HUES48 (cell line): Measurements from ENCODE around the gene CCNB1.
"Not testable (repeated sequence)": the region's sequence is repeated elsewhere in the genome, so short reads cannot be mapped to it uniquely, and the experiment has no call there.

Experiments
- H3K27ac ChIP-seq: one replicate; pipeline ENCODE4 v1.7.0; 2013; ENCODE audit warnings: low read depth, low read length, inconsistent platforms
- H3K27me3 ChIP-seq: 2 replicates; pipeline ENCODE4 v1.6.1; 2013; ENCODE audit warnings: mild to moderate bottlenecking, low read length; ENCODE audit not compliant: control insufficient read depth, insufficient read depth
- H3K36me3 ChIP-seq: 2 replicates; pipeline ENCODE4 v1.6.1; 2013; ENCODE audit warnings: low read length; ENCODE audit not compliant: control insufficient read depth, insufficient read depth
- H3K4me1 ChIP-seq: 2 replicates; pipeline ENCODE4 v1.6.1; 2013; ENCODE audit warnings: mild to moderate bottlenecking, low read length; ENCODE audit not compliant: control insufficient read depth, insufficient read depth
- H3K4me3 ChIP-seq: 2 replicates; pipeline ENCODE4 v1.5.1; 2013; ENCODE audit warnings: mild to moderate bottlenecking, low read depth, low read length
- H3K9ac ChIP-seq: 2 replicates; pipeline ENCODE4 v1.6.1; 2013; ENCODE audit warnings: mild to moderate bottlenecking, low read depth, low read length, moderate library complexity
- H3K9me3 ChIP-seq: 2 replicates; pipeline ENCODE4 v1.6.1; 2013; ENCODE audit warnings: low read length; ENCODE audit not compliant: control insufficient read depth, insufficient read depth

The CCNB1 gene

GRCh38 chr5:69181659-69182293 lies 14.8 kb downstream of the CCNB1 start:
- H3K36me3 ChIP-seq: peaks cover 19% of the 10 kb centered on the region
- H3K9ac ChIP-seq, H3K4me1 ChIP-seq, H3K27me3 ChIP-seq, H3K9me3 ChIP-seq, H3K4me3 ChIP-seq, H3K27ac ChIP-seq: not testable (repeated sequence)

- Histone ChIP-seq H3K36me3 (no peaks in the 10 kb centered on the region), H3K9me3 (no peaks in the 10 kb centered on the region), H3K4me3 (no peak overlapping the region), H3K27ac (no peak overlapping the region), H3K27me3 (no peaks in the 10 kb centered on the region), H3K4me1 (no peaks in the 10 kb centered on the region), H3K9ac (no peak overlapping the region)
Measured at GRCh38 chr5:69184621-69185020, 17.7 kb downstream of the CCNB1 start.

GRCh38 chr5:69187342-69187741 lies 20.4 kb downstream of the CCNB1 start:
- H3K4me3 ChIP-seq: no peak overlapping the region
- H3K36me3 ChIP-seq: peaks cover 9% of the 10 kb centered on the region
- no peak overlapping the region for H3K9ac ChIP-seq
- no peaks in the 10 kb centered on the region for H3K4me1 ChIP-seq
- H3K9me3 ChIP-seq: no peaks in the 10 kb centered on the region
- H3K27ac ChIP-seq: no peak overlapping the region
- H3K27me3 ChIP-seq: no peaks in the 10 kb centered on the region

- Histone ChIP-seq H3K36me3 (peaks cover 24% of the 10 kb centered on the region), H3K4me3 (peak overlapping the region; percentile 87), H3K4me1 (no peaks in the 10 kb centered on the region), H3K27me3 (no peaks in the 10 kb centered on the region), H3K9me3 (no peaks in the 10 kb centered on the region), H3K27ac (peak overlapping the region; percentile 99), H3K9ac (peak overlapping the region; percentile 94)
Measured at GRCh38 chr5:69188811-69189161, 21.8 kb downstream of the CCNB1 start.

- Histone ChIP-seq H3K36me3 (peaks cover 30% of the 10 kb centered on the region), H3K9me3 (no peaks in the 10 kb centered on the region), H3K27ac (peak within 1 kb of the TSS; percentile 99), H3K4me3 (peak within 1 kb of the TSS; percentile 87), H3K4me1 (no peaks in the 10 kb centered on the region), H3K27me3 (no peaks in the 10 kb centered on the region), H3K9ac (peak within 1 kb of the TSS; percentile 94)
Measured at GRCh38 chr5:69189162-69190086, 22.5 kb downstream of the CCNB1 start, which contains the start of gene CENPH. Gene CENPH (plus strand): TSS chr5:69189583. CDS start chr5:69189635, 52 bp downstream.

GRCh38 chr5:69202497-69202896 lies 35.5 kb downstream of the CCNB1 start:
- Histone ChIP-seq H3K27ac (no peak overlapping the region), H3K4me3 (no peak overlapping the region), H3K36me3 (peaks cover 77% of the 10 kb centered on the region), H3K9ac (no peak overlapping the region), H3K4me1 (no peaks in the 10 kb centered on the region), H3K9me3 (no peaks in the 10 kb centered on the region), H3K27me3 (no peaks in the 10 kb centered on the region)

DNA sequence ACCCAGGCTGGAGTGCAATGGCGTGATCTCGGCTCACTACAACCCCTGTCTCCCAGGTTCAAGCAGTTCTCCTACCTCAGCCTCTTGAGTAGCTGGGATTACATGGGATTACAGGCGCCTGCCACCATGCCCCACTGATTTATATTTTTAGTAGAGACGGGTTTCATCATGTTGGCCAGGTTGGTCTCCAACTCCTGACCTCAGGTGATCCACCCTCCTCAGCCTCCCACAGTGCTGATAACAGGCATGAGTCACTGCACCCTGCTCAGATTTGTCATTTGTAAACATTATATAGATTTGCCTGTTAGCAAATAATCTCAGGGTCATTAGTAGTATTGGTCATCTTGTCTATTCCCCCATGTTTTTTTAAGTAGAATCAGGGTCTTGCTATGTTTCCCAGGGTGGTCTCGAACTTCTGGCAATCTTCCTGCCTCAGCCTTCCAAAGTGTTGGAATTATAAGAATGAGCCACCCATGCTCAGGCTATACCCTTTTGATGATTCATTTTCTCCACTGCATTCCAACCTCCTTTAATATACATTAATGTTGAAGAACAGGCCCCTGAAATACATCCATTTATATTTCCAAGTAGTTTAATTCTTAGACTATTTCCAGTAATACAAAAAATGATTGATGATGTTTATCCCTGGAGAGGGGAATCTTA lies 39.7 kb downstream of the CCNB1 start:
- no peaks in the 10 kb centered on the region for H3K9me3 ChIP-seq
- peaks cover 83% of the 10 kb centered on the region for H3K36me3 ChIP-seq
- H3K27ac ChIP-seq: no peak overlapping the region
- no peak overlapping the region for H3K9ac ChIP-seq
- no peak overlapping the region for H3K4me3 ChIP-seq
- H3K4me1 ChIP-seq: no peaks in the 10 kb centered on the region
- H3K27me3 ChIP-seq: no peaks in the 10 kb centered on the region

- H3K4me3 ChIP-seq: no peak overlapping the region
- no peak overlapping the region for H3K27ac ChIP-seq
- no peak overlapping the region for H3K9ac ChIP-seq
- H3K36me3 ChIP-seq: peaks cover 63% of the 10 kb centered on the region
- H3K27me3 ChIP-seq: no peaks in the 10 kb centered on the region
- H3K9me3 ChIP-seq: no peaks in the 10 kb centered on the region
- no peaks in the 10 kb centered on the region for H3K4me1 ChIP-seq
Measured at GRCh38 chr5:69209602-69210001, 42.7 kb downstream of the CCNB1 start.

DNA sequence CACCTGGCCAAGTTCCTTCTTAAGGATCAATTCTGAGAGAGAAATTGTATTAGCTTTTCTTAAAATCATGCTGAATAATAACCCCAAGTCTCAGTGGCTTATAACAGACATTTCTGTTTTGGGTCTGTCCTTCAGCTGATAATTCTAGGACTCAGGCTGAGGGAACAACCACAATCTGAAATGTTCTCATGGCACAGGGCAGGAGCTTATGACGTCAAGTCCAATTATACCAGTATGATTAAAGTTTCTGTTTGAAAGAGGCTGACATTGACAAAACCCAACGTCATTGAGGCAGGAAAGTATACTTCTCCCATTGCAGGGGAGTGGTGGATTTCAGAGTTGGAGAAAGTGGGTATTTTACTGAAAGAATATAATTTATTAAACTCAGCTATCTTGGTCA lies 44.2 kb downstream of the CCNB1 start:
- H3K4me1 ChIP-seq: no peaks in the 10 kb centered on the region
- H3K4me3 ChIP-seq: no peak overlapping the region
- peaks cover 54% of the 10 kb centered on the region for H3K36me3 ChIP-seq
- H3K9ac ChIP-seq: no peak overlapping the region
- H3K27me3 ChIP-seq: no peaks in the 10 kb centered on the region
- no peaks in the 10 kb centered on the region for H3K9me3 ChIP-seq
- no peak overlapping the region for H3K27ac ChIP-seq

DNA sequence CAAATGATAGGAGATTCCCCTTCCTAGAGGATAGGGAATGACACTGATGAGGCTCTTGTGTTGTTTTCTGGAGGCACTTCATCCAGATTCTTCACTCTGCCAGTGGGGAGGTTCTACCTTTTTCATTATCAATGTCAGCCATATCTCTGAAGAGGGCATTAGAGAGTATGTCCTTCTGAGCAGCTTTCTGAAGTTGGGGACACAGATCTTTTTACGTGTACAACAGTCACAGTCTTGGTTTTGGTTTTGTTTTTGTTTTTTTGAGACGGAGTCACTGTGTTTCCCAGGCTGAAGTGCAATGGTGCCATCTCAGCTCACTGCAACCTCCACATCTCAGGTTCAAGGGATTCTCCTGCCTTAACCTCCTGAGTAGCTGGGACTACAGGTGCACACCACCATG lies 45.1 kb downstream of the CCNB1 start:
- Histone ChIP-seq H3K27ac (no peak overlapping the region), H3K27me3 (no peaks in the 10 kb centered on the region), H3K36me3 (peaks cover 47% of the 10 kb centered on the region), H3K9me3 (no peaks in the 10 kb centered on the region), H3K4me1 (no peaks in the 10 kb centered on the region), H3K4me3 (no peak overlapping the region), H3K9ac (no peak overlapping the region)
